Ramos (cell line): ENCODE results near the gene ATXN7L3B.
"Not testable (repeated sequence)": the region's sequence is repeated elsewhere in the genome, so short reads cannot be mapped to it uniquely, and the experiment has no call there.

ENCODE experiments used
- in situ Hi-C: fragments of 300-500 bp; cut with MboI; formaldehyde crosslinking; loops from one replicate; pipeline ENCODE4 v1.14.3; 2022; ENCODE audit warnings: low sequenced_read_pairs; ENCODE audit not compliant: unreplicated experiment

ATXN7L3B gene

GRCh38 chr12:74537707-74538385 lies at the start of gene ATXN7L3B:
ATXN7L3B (plus strand) TSS chr12:74537835; CDS start chr12:74538113, 278 bp downstream.
- in situ Hi-C loops: no loop called here

GRCh38 chr12:74488134-74488533 lies 49.5 kb upstream of the ATXN7L3B start:
- in situ Hi-C loops: no loop called here

GRCh38 chr12:74489543-74489942 lies 48.1 kb upstream of the ATXN7L3B start:
- in situ Hi-C loops: no loop called here

- in situ Hi-C loops: no loop called here
Measured at GRCh38 chr12:74490390-74491064, 47.1 kb upstream of the ATXN7L3B start.

- in situ Hi-C loops: no loop called here
Measured at GRCh38 chr12:74491374-74491773, 46.3 kb upstream of the ATXN7L3B start.

- in situ Hi-C loops: no loop called here
Measured at GRCh38 chr12:74499192-74499591, 38.4 kb upstream of the ATXN7L3B start.

- in situ Hi-C loops: not testable (repeated sequence)
Measured at GRCh38 chr12:74508873-74509657, 28.6 kb upstream of the ATXN7L3B start.

GRCh38 chr12:74509886-74510285 lies 27.7 kb upstream of the ATXN7L3B start:
- in situ Hi-C loops: no loop called here

- in situ Hi-C loops: no loop called here
Measured at GRCh38 chr12:74514098-74514872, 23.4 kb upstream of the ATXN7L3B start.

- in situ Hi-C loops: no loop called here
Measured at GRCh38 chr12:74515849-74516248, 21.8 kb upstream of the ATXN7L3B start.

- in situ Hi-C loops: no loop called here
Measured at GRCh38 chr12:74526535-74526934, 11.1 kb upstream of the ATXN7L3B start.

GRCh38 chr12:74527491-74527890 lies 10.1 kb upstream of the ATXN7L3B start:
- in situ Hi-C loops: no loop called here

- in situ Hi-C loops: no loop called here
Measured at GRCh38 chr12:74530676-74531075, 7.0 kb upstream of the ATXN7L3B start.

- in situ Hi-C loops: no loop called here
Measured at GRCh38 chr12:74535536-74535935, 2.1 kb upstream of the ATXN7L3B start.

- in situ Hi-C loops: no loop called here
Measured at GRCh38 chr12:74537126-74537706, 419 bp upstream of the ATXN7L3B start.

GRCh38 chr12:74538491-74539258 lies 1.0 kb downstream of the ATXN7L3B start:
- in situ Hi-C loops: no loop called here

- in situ Hi-C loops: no loop called here
Measured at GRCh38 chr12:74539261-74539660, 1.6 kb downstream of the ATXN7L3B start.

GRCh38 chr12:74539765-74540526 lies 2.3 kb downstream of the ATXN7L3B start:
- in situ Hi-C loops: no loop called here

GRCh38 chr12:74541074-74541473 lies 3.4 kb downstream of the ATXN7L3B start:
- in situ Hi-C loops: no loop called here
